IMR-90 (cell line): ENCODE measurements around the gene GNL3. TPM values are rescaled to one million over a fixed set of nuclear protein-coding genes. Genes with fewer than 3 reads are reported as not detected.

Experiments
- ATAC-seq: fragments of 200-7000 bp; cut with Tn5 transposase; 2 replicates; pipeline ENCODE4 v1.9.1; 2020; ENCODE audit warnings: low read depth, mild to moderate bottlenecking, moderate library complexity
- BruUV-seq: library from RNA; stranded (reverse); fragments of 400-500 nt; replicated peaks from 2 replicates; lab custom pipeline; 2021; lab: Mats Ljungman, UMichigan
- CTCF ChIA-PET: fragments of 300-600 bp; formaldehyde crosslinking; extraction: SDS; loops from one replicate; lab custom pipeline; 2021; ENCODE audit warnings: antibody characterized with exemption; lab: Yijun Ruan, JAX
- POLR2A ChIA-PET: fragments of 300-600 bp; sonication (Branson Sonifier 250); formaldehyde crosslinking; loops from one replicate; lab custom pipeline; 2022; ENCODE audit warnings: antibody characterized with exemption; ENCODE audit not compliant: unreplicated experiment; lab: Charles Lee
- DNase-seq: peaks from one replicate; pipeline ENCODE4 v3.0.0; 2013
- H2AFZ ChIP-seq: replicated peaks from 2 replicates; pipeline ENCODE3; 2013; ENCODE audit warnings: low read length, mild to moderate bottlenecking; ENCODE audit not compliant: poor library complexity
- H2AK5ac ChIP-seq: 2 replicates; pipeline ENCODE4 v1.6.1; 2013; ENCODE audit warnings: low read depth, low read length, inconsistent platforms
- H2AK9ac ChIP-seq: replicated peaks from 2 replicates; pipeline ENCODE3; 2013; ENCODE audit warnings: mild to moderate bottlenecking, low read depth, low read length, moderate library complexity; ENCODE audit not compliant: poor library complexity
- H2BK120ac ChIP-seq: 2 replicates; pipeline ENCODE4 v1.6.1; 2013; ENCODE audit warnings: low read depth, low read length, inconsistent platforms
- H2BK15ac ChIP-seq: 3 replicates; pipeline ENCODE4 v1.6.1; 2013; ENCODE audit warnings: low read depth, low read length, inconsistent platforms
- H2BK20ac ChIP-seq: 2 replicates; pipeline ENCODE4 v1.6.1; 2013; ENCODE audit warnings: low read depth, mild to moderate bottlenecking, inconsistent platforms, low read length, moderate library complexity
- H2BK5ac ChIP-seq: 2 replicates; pipeline ENCODE4 v1.6.1; 2013; ENCODE audit warnings: mild to moderate bottlenecking, low read depth, low read length, inconsistent platforms; ENCODE audit not compliant: poor library complexity, severe bottlenecking
- H3K14ac ChIP-seq: replicated peaks from 2 replicates; pipeline ENCODE4 v1.6.1; 2013; ENCODE audit warnings: low read depth, low read length, inconsistent platforms
- H3K18ac ChIP-seq: 2 replicates; pipeline ENCODE4 v1.6.1; 2013; ENCODE audit warnings: low read depth, low read length, control low read depth
- H3K23ac ChIP-seq: 2 replicates; pipeline ENCODE4 v1.6.1; 2013; ENCODE audit warnings: low read depth, low read length, inconsistent platforms
- H3K27ac ChIP-seq: 2 replicates; pipeline ENCODE4 v1.5.1; 2013; ENCODE audit warnings: mild to moderate bottlenecking, control low read depth, low read length; ENCODE audit not compliant: insufficient read depth
- H3K27me3 ChIP-seq: 2 replicates; pipeline ENCODE4 v1.6.1; 2013; ENCODE audit warnings: low read length; ENCODE audit not compliant: control insufficient read depth, insufficient read depth
- H3K36me3 ChIP-seq: 2 replicates; pipeline ENCODE4 v1.6.1; 2013; ENCODE audit warnings: low read length, mixed read lengths; ENCODE audit not compliant: control insufficient read depth, insufficient read depth
- H3K4ac ChIP-seq: 2 replicates; pipeline ENCODE4 v1.6.1; 2013; ENCODE audit warnings: low read depth, low read length, inconsistent platforms
- H3K4me1 ChIP-seq: 2 replicates; pipeline ENCODE4 v1.6.1; 2013; ENCODE audit warnings: low read length, mixed read lengths; ENCODE audit not compliant: control insufficient read depth, insufficient read depth
- H3K4me2 ChIP-seq: 2 replicates; pipeline ENCODE4 v1.6.1; 2013; ENCODE audit warnings: low read depth, mild to moderate bottlenecking, control low read depth, low read length, moderate library complexity
- H3K4me3 ChIP-seq: 2 replicates; pipeline ENCODE4 v1.5.1; 2013; ENCODE audit warnings: low read depth, mild to moderate bottlenecking, control low read depth, low read length, moderate library complexity; ENCODE audit not compliant: insufficient read depth
- H3K56ac ChIP-seq: 2 replicates; pipeline ENCODE4 v1.6.1; 2013; ENCODE audit warnings: low read length, inconsistent platforms; ENCODE audit not compliant: insufficient read depth; ENCODE audit errors: extremely low read depth
- H3K79me1 ChIP-seq, 2 experiments: 2 replicates each; pipeline ENCODE4 v1.6.1; 2013; ENCODE audit warnings: low read length in 2 of 2, inconsistent platforms in 1 of 2, low read depth in 1 of 2
- H3K9ac ChIP-seq: 2 replicates; pipeline ENCODE4 v1.6.1; 2013; ENCODE audit warnings: low read depth, low read length, control low read depth
- H3K9me1 ChIP-seq: 2 replicates; pipeline ENCODE4 v1.6.1; 2013; ENCODE audit warnings: low read length, inconsistent platforms; ENCODE audit not compliant: insufficient read depth
- H3K9me3 ChIP-seq: 2 replicates; pipeline ENCODE4 v1.6.1; 2013; ENCODE audit warnings: low read length; ENCODE audit not compliant: control insufficient read depth, insufficient read depth
- H4K20me1 ChIP-seq: 2 replicates; pipeline ENCODE4 v1.6.1; 2013; ENCODE audit warnings: low read length, inconsistent platforms; ENCODE audit not compliant: insufficient read depth
- H4K5ac ChIP-seq: 2 replicates; pipeline ENCODE4 v1.6.1; 2013; ENCODE audit warnings: mild to moderate bottlenecking, low read depth, low read length, control low read depth
- H4K8ac ChIP-seq, 2 experiments: 2 replicates each; pipeline ENCODE4 v1.6.1; 2013; ENCODE audit warnings: low read depth in 2 of 2, low read length in 2 of 2, control low read depth in 1 of 2, inconsistent platforms in 1 of 2
- H4K91ac ChIP-seq: 2 replicates; pipeline ENCODE4 v1.6.1; 2013; ENCODE audit warnings: low read depth, low read length, inconsistent platforms; ENCODE audit not compliant: insufficient read depth
- CEBPB ChIP-seq: IDR thresholded peaks from 2 replicates; pipeline ENCODE4 v1.6.1; 2012; ENCODE audit warnings: low read depth, low read length, improper control_type of control experiment
- RCOR1 ChIP-seq: IDR thresholded peaks from 2 replicates; pipeline ENCODE4 v1.6.1; 2012; ENCODE audit warnings: mild to moderate bottlenecking, low read length, improper control_type of control experiment; ENCODE audit not compliant: insufficient replicate concordance
- WGBS, 2 experiments: methylation state at CpG; one replicate each; pipeline versions ENCODE4 v1.1.5 to v1.1.7; 2013; ENCODE audit warnings: missing lambda C conversion rate in 2 of 2; ENCODE audit not compliant: insufficient read length in 1 of 2; ENCODE audit errors: extremely low coverage in 2 of 2; 5-methylcytosine and 5-hydroxymethylcytosine counted together
- dilution Hi-C: fragments of 300-500 bp; cut with HindIII; formaldehyde crosslinking; loops from one replicate; pipeline ENCODE4 v1.14.3; 2018; ENCODE audit warnings: low sequenced_read_pairs; ENCODE audit not compliant: unreplicated experiment
- in situ Hi-C: fragments of 300-500 bp; cut with MboI; formaldehyde crosslinking; loops from 3 replicates; pipeline ENCODE4 v1.14.3; 2019; ENCODE audit warnings: low sequenced_read_pairs, inconsistent platforms, mixed read lengths
- intact Hi-C: fragments of 100-400 bp; cut with micrococcal nuclease; formaldehyde crosslinking; loops from 2 replicates; pipeline ENCODE4 v1.10.0; 2022
- polyA plus RNA-seq, 3 experiments: library from polyadenylated mRNA; depleted of rRNA; stranded (reverse); fragments of >200 nt; gene quantifications; 2 replicates each; pipeline ENCODE4 v1.2.3, GENCODE V29; 2012; ENCODE audit warnings: low replicate concordance in 1 of 3
- total RNA-seq: library from RNA; depleted of rRNA; stranded (reverse); fragments of >200 nt; gene quantifications from 2 replicates; pipeline ENCODE4 v1.2.3, GENCODE V29; 2012

Gene GNL3
- total and polyA plus RNA-seq, 2 of the 4 experiments (the other 2 are of a cell fraction) = 66.0 to 90.4 TPM

DNA sequence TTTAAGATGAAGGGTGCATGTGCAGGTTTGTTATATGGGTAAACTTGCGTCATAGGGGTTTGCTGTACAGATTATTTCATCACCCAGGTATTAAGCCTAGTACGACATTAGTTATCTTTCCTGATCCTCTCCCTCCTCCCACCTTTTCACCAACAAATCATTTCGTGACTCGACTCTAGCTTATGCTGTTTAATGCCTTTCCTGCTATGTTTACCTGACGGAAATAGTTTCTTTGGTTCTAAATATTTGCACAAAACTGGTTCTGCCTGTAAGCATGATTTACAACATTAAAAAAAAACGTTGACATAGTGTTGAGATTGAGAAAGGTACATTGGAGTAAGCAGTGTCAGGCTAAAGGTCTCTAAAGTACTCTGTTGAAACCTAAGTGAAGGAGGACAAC is 2.4 kb downstream of the GNL3 start:
- WGBS, 2 experiments = 100% methylated on average over 3 of the region's 6 CpGs; no CpG with 5 or more reads in 1 of the 2 experiments

More for the DNA sequence above, 2.4 kb downstream of the GNL3 start:
- H3K9me3 ChIP-seq = no peaks in the 10 kb centered on the region
- dilution Hi-C loops = no loop called here
- H3K14ac ChIP-seq = no peak overlapping the region
- no peak overlapping the region for H2BK15ac ChIP-seq
- intact Hi-C loops = no loop called here
- TF ChIP-seq RCOR1 = no peak
- TF ChIP-seq CEBPB = 0 out of 2 replicates have a peak, but pooled peaks have one; percentile 9
- H4K91ac ChIP-seq = no peak overlapping the region
- no peak for ATAC-seq
- H3K23ac ChIP-seq = no peak overlapping the region
- H4K5ac ChIP-seq = no peak overlapping the region
- H2AFZ ChIP-seq = no peak overlapping the region
- H3K27ac ChIP-seq = no peak overlapping the region
- H3K36me3 ChIP-seq = peaks cover 52% of the 10 kb centered on the region
- H2AK9ac ChIP-seq = no peak overlapping the region
- peaks cover 16% of the 10 kb centered on the region; the same call in 1 of the 2 replicates for H4K20me1 ChIP-seq
- no peak overlapping the region for H2BK20ac ChIP-seq
- no peak for DNase-seq
- ChIA-PET POLR2A (no interaction called here), CTCF (no interaction called here)
- no peak overlapping the region for H2BK120ac ChIP-seq
- H3K79me1 ChIP-seq = peaks cover 38 to 71% of the 10 kb centered on the region in 2 experiments
- H3K56ac ChIP-seq = no peak overlapping the region
- no peak overlapping the region for H3K18ac ChIP-seq
- H3K4me2 ChIP-seq = no peak overlapping the region
- no peak overlapping the region for H4K8ac ChIP-seq
- H3K4ac ChIP-seq = no peak overlapping the region
- no peaks in the 10 kb centered on the region for H3K27me3 ChIP-seq
- no peak overlapping the region for H2BK5ac ChIP-seq
- peaks cover 3% of the 10 kb centered on the region for H3K9me1 ChIP-seq
- BruUV-seq = no TSS peak
- H3K4me1 ChIP-seq = peaks cover 7% of the 10 kb centered on the region
- in situ Hi-C loops = no loop called here
- H3K4me3 ChIP-seq = no peak overlapping the region
- H2AK5ac ChIP-seq = no peak overlapping the region
- no peak overlapping the region for H3K9ac ChIP-seq
